NK-92 treated with Interleukin-12 subunit alpha and Interleukin-12 subunit beta, amount 100 ng/mL, for 24 hours (cell line): ENCODE data around the gene BBS12.
"Not testable (repeated sequence)": the region's sequence is repeated elsewhere in the genome, so short reads cannot be mapped to it uniquely, and the experiment has no call there.

Experiments used
- DNase-seq: peaks from one replicate; lab custom pipeline; 2025; lab: John Stamatoyannopoulos, UW

Gene BBS12

DNA sequence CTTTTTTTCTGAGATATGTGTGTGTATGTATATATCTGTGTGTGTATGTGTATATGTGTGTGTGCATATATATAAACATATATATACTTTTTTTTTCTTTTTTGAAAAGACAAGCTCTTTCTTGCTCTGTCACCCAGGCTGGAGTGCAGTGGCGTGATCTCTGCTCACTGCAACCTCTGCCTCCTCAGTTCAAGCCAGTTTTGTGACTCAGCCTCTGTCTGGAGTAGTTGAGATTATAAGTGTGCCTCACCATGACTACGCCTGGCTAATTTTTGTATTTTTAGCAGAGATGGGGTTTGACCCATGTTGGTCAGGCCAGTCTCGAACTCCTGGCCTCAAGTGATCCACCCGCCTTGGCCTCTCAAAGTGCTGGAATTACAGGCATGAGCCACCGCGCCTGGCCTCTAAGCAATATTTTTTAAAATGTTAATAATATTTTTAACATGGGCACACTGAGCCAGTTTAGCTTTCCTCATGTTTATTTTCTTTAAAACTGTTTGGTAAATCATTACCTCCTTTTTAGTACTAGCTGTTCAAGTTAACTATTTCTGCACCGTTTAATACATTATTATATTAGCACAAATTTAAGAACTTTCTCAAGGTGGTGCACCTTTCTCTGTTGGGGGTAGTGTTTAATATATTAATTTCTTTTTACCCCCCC, 33.3 kb downstream of the BBS12 start:
- DNase-seq: peak; percentile 16

GRCh38 chr4:122766353-122766705, 33.8 kb downstream of the BBS12 start:
- DNase-seq: no peak

DNA sequence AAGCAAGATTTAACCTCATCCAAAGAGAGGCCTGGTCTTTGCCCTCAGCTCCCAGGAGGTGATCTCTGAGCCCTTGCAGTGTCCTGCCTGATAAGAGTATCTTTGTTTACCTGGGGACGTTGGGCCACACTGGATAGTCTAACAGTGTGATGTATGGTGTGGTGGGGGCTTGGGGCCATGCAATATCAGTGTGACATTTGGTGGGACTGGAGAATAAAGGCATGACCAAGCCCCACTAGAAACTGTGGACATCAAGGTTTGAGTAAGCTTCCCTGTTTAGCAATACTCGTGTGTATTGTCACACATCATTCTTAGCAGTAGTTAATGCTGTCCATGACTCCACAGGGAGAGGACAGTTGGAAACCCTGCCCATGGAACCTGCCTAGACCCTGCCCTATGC, 34.4 kb downstream of the BBS12 start:
- no peak for DNase-seq

DNA sequence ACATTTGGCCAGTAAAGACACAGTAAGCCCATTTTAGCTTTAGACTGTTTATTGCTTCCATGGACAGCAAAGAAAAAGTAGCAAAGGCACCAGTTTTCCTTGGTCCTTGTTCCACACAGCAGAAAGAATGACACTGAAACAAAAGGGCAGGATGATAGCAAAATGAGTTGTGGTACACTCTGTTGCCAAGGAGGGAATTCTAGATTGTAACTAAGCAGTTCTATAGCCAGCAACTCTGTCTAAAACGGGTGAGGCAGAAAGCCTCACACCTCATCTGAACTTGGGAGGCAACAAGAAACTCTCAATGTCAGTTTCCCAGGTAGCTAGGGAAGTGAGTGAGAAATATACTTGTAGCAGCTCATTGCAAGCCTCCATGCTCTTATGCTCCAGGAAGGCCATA, 39.2 kb downstream of the BBS12 start:
- no peak for DNase-seq

- DNase-seq: no peak
Observed at GRCh38 chr4:122772311-122772710, 39.8 kb downstream of the BBS12 start.

GRCh38 chr4:122772986-122773385, 40.5 kb downstream of the BBS12 start:
- DNase-seq: no peak

GRCh38 chr4:122775039-122775438, 42.5 kb downstream of the BBS12 start:
- no peak for DNase-seq

- DNase-seq: no peak
Observed at GRCh38 chr4:122775987-122776836, 43.7 kb downstream of the BBS12 start.

- DNase-seq: no peak
Observed at GRCh38 chr4:122776916-122777315, 44.4 kb downstream of the BBS12 start.

- no peak for DNase-seq
Observed at GRCh38 chr4:122777846-122778673, 45.6 kb downstream of the BBS12 start.

- no peak for DNase-seq
Observed at GRCh38 chr4:122781486-122781885, 49.0 kb downstream of the BBS12 start.

GRCh38 chr4:122783301-122784215, 51.1 kb downstream of the BBS12 start:
- DNase-seq: no peak

DNA sequence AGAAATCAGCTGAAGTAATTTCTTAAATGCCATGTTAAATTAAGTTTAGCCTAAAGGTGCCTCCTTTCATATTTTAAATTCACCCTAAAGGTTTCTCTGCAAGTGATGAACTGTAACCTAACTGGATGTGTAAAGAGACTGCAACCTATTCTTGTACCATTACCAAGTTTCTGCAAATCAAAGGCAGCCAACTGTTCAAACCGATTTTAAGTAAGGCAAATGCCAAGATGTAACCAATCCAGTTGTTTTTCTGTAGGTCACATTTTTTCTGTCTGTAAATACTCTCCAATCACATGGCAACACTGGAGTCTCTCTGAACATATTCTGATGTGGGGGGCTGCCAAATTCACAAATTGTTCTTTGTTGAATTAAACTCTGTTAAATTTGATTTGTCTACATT, 51.8 kb downstream of the BBS12 start:
- no peak for DNase-seq

- no peak for DNase-seq
Observed at GRCh38 chr4:122785099-122785498, 52.6 kb downstream of the BBS12 start.

DNA sequence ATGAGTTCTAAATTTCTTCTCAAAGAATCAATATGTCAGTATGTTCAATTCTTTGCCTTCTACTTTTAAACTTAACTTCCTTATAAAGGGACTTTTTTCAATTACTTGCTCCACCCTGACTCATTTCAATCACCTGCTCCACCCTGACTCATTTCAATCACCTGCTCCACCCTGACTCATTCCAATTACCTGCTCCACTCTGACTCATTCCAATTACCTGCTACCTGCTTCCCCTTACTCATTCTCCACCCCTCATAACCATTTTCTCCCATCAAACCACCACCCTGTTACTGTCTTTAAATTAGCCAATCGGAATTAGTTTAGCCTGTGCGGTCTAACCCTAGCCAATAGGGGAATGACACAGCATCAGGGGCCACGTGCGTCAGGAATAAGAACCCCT, 53.8 kb downstream of the BBS12 start:
- DNase-seq: not testable (repeated sequence)

DNA sequence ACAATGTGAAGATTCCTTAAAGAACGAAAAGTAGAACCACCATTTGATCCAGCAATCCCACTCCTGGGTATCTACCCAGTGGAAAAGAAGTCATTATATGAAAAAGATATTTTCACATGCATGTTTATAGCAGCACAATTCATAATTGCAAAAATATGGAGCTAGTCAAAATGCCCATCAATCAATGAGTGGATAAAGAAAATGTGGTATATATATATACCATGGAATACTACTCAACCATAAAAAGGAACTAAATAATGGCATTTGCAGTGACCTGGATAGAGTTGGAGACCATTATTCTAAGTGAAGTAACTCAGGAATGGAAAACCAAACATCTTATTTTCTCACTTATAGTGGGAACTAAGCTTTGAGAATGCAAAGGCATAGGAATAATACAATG, 54.4 kb downstream of the BBS12 start:
- not testable (repeated sequence) for DNase-seq

DNA sequence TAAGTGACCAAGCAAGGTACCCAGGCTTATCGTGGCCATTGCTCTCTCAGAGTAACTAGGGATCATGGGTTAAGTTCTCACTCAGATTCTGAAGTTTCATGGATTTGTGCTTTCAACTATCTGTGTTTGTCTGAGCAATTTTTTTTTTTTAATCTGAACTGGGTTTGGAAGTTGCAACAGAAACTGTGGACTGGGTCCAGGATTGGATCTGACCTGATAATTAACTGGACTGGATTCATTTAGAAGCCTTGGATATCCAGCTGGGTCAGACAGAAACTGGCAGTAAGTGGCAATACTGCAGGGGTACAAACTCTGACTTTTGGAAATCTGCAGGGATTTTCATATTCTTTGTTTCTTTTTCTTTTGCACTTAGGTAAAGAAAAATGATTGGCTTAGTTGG, 55.4 kb downstream of the BBS12 start:
- DNase-seq: no peak

- DNase-seq: no peak
Observed at GRCh38 chr4:122788935-122789334, 56.4 kb downstream of the BBS12 start.

DNA sequence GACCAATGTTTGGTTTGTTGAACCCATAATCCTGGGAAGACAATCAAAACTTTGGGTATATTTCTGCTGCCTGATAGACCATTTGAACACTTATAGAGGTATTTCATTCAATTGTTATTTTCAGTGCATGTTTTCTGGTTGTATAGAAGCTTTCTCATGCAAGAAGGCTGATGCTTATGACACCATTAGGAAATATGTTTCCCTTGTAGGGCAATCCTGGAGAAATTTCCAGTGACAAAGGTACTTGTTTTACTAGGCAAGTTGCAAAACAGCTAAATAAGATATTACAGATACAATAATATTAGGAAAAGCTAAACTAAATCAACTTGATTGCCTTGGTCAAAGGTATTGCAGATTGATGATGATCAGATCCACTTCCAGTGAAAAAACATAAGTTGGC, 61.3 kb downstream of the BBS12 start:
- no peak for DNase-seq
